Inferior parietal cortex (tissue), 1 donor: ENCODE measurements around the gene C2orf42.
"Not testable (repeated sequence)": the region's sequence is repeated elsewhere in the genome, so short reads cannot be mapped to it uniquely, and the experiment has no call there.

Experiments used
- DNase-seq: peaks from one replicate; pipeline ENCODE4 v3.0.0-alpha.2; 2016; ENCODE audit errors: extremely low spot score

C2orf42 gene

DNA sequence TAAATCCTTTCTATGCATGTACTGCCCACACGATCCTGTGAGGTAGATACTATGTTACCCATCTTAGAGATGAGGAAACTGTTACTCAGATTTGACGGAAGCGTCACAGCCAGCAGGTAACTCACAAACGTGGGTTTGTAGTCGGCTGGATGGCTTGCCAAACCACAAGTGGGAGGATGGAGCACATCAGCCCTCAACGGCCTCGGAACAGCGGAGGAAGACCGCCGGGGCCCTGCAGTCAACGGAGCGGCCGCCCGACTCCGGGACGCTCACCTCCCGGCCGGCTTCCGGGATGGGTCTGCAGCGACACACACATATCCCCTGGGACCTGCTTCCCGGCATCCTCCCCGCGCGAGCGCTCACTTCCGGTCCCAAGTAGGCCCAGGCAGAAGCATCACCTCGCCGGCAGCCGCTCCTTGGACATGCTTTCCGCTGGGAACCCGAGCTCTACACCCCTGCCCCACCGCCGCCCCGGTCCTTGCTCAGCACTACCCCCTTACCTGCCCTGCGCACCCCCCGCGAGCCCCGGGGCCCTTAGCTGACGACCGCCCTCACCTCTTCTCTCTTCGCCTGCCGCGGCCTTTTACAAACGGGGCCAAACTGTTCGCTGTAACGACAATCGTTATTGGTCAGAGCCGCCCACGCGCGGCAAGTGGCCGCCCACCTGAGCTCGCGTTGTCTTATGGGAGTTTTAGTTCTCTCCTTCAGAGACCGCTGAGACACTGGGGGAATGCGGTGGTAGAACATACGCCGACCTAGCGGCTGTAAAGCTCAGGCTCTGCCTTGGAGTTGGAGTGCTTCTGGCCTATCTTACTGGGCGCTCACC, at the start of gene C2orf42:
TSS of gene C2orf42 (minus strand) at position 602 of the 826 bp plus-strand sequence. CDS start 9,034 bp downstream, outside the sequence.
- peak; percentile 98 for DNase-seq

DNA sequence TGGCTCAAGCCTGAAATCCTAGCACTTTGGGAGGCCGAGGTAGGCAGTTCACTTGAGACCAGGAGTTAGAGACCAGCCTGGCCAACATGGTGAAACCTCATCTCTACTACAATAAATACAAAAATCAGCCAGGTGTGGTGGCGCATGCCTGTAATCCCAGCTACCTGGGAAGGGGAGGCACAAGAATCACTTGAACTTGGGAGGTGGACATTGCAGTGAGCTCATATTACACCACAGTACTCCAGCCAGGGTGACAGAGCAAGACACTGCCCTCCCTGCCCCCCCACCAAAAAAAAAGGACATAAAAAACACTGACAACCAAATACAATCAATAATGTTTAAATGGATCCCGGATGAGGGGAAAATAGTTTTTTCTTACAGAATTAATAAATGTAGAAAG, 49.8 kb upstream of the C2orf42 start:
- DNase-seq, result no peak

DNA sequence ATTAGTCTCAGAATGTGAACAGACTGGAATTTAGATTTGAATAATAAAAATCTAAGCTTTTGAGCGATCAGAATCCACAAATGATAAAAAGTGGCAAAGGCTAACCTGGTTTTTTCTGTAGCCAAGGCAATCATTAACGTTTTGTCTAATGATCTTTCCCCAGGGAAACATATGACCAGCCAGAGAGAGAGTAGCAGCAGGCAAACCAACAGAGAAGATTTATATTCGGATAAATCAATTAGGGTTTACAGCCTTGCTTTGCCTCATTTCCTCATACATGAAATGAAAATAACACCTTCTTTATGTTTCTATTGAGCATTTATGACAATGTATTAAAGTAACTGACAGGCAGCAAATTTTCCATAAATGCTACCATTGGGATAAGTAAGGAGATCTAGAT, 43.1 kb upstream of the C2orf42 start:
- no peak for DNase-seq

DNA sequence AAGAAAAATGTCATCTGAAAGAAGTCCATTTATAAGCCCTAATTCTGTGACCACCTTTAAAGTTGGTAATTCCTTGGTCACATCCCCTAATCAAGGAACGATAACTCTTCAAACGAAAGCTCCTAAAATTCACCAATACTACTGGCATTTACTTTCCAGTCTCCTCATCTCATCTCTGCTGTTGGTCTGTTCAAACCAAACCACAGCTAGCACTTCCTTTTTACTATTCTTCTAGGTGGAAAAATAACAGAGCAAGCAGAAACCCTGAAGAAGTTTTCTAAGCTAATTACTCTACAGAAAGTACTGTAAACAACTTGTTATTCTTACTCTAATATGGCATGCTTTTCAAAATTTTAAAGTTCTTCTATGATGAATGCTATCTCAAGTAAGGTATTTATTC, 36.0 kb upstream of the C2orf42 start:
- no peak for DNase-seq

DNA sequence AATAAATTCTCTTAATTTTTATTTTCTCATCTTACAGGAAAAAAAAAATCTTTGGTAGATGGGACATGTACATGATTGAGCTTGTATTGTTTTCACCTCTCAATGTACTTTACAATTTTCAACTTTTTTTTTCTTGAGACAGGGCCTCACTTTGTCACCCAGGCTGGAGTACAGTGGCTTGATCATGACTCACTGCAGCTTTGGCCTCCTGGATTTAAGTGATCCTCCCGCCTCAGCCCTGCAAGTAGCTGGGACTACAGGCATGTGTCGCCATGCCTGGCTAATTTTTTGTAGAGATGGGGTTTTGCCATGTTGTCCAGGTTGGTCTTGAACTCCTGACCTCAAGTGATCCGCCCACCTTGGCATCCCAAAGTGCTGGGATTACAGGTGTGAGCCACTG, 32.5 kb upstream of the C2orf42 start:
- not testable (repeated sequence) for DNase-seq

DNA sequence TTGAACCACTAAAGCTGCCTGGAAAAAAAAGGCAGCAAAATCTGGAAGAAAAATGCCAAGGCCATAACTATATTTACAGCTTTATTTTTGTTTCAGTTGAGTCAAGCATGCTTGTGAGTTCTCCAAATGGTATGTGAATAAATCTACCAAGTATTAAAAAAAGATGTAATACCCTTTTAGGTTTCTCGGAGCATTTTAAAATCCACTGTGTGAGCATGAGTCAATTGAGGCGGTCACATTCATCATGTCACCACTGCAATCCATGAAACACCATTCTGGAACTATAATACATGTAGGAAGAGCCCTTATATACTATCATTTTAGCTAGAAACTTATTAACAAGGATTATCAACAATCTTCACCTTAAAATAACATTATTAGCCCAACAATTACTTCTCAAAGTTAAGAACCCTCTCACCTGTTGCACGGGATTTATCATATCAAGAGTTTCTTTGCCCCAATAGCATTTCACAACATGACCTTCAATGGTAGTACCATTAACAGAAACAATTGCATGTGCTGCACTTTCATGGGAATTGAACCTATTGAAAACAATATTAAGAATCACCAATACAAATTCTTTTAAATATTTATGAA, 24.2 kb upstream of the C2orf42 start:
- no peak for DNase-seq

DNA sequence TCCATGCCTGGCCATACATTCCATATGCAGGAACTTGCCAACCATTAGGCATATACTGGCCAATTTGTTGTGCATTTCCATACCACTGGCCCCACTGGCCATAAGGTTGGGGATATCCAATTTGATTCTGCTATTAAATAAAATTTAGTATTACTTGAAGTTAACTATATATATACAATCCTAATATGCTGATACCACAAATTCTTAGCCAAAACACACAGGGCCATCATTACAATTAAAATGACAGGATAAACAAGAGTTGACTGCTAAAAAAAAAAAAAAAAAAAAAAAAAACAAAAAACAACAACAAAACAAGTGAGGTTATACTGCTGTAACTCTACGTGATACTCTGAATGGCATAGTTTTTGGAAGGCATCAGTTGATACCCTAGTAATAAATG, 23.5 kb upstream of the C2orf42 start:
- DNase-seq, result no peak

DNA sequence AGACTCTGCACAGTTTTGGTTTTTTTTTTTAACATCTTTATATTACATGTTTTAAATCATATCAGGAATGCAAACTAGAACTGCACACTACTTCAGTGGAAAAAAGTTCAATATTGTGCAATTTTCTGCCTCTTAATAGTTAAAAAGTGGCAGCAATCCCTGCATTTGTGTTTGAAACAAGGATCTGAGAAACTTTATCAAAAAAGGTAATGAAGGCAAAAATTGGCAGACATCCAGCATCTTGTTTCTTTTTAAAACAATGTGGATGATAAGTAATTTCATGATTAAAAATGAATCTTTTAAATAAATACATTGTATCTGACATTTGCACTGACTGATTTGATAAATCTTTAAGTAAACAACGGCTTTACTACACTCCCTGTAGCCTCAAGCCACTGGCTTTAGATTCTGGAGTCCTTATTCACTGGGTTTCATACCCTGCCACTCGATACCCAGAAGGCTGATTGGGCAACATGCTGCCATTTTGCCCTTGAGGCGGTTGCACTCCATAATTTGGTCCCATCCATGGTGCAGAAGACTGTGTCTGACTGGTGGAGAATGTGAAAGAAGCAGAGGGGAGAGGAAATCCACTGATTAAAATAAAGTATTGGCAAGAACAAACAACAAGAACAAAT, 21.6 kb upstream of the C2orf42 start:
- no peak for DNase-seq

DNA sequence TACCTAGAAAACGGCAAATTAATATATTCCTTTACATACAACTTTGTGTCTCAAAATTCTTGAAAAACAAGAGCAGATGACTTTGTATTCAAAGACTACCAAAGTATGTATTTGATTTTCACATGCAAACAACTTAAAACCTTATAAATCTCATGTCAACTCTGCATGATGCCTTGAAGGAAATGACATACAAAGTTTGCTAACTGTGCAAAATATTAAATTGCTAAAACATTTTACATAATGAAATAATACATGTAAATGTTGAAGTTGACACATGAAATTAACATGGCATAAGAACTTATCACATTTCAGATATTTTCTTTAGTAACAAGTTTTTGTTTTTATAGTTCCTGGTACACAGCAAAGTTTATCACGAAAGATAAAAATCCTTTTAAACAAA, 20.8 kb upstream of the C2orf42 start:
- no peak for DNase-seq

DNA sequence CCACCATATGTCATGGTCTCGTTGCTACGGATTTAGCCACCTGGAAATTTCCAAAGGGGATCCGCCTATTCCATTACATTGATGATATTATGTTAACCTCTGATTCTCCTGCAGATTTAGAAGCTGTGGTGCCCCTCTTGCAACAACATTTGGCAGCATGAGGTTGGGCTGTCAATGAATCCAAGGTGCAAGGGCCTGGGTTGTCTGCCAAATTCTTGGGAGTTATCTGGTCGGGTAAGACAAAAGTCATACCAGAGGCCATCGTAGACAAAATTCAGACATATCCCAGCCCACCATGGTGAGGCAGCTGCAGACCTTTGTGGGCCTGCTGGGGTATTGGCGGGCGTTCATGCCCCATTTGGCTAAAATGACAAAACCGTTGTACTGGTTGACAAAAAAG, 13.6 kb upstream of the C2orf42 start:
- DNase-seq, result no peak

DNA sequence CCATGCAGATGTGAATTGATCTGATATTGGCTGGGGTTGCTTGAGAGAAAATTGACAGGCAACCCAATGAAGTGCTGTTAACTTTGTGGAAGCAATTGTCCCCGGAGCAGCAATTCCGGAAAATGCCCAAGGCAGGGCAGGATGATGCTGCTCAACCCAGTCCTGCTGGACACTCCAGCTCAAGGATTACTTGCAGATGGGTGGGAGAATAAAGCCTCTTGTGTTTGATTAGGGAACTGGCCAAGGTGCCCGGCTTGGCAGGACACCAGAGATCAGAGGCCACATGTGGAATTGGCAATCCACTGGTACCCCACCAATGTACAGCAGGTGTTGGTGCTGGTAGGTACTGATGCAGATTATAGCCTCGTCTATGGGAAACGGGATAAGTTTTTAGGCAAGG, 12.3 kb upstream of the C2orf42 start:
- DNase-seq, result no peak

DNA sequence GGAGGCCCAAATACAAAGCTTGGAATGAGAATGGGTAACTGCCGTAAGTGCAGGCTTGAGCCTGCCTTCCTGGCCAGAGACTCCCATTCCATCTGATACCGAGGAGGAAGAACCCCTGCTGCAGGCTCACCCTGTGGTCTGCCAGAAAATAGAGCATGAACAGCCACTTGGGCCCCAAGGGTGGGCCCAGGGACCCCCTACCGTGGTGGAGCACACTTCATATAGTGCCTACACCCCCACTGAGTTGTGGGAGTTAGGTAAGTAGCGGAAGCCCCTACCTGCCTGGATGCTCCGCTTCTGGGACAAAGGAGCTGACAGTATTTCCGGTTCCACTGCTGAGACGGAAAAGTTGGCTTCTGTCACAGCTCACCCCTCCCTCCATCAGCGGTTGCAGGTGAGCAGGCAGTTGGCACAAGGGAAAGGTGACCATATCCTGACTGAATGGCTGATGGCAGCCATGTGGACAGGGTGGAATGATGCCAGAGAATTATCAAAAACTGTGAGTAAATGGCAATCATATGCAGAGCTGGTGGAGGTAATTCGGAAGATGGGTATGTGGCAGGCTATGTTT, 11.5 kb upstream of the C2orf42 start:
- no peak for DNase-seq

DNA sequence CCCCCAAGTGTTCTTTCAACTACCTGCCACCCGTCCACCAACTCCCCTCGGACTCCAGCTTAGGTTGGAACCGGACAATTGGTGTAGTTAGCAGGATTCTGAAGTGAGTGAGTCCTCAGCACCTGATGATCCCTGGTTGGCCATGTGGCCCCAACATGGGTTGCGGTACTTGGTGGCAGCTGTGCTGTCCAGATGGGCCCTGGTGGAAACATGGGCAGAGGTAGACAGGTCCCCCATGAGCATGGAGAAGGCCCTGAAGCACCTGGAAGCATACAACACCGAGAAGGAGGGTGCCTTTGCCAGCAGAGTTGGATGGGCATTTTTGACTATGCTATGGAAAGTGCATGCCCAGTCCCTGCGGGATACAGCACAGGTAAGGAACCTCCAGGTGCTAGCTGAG, 11.0 kb upstream of the C2orf42 start:
- no peak for DNase-seq

DNA sequence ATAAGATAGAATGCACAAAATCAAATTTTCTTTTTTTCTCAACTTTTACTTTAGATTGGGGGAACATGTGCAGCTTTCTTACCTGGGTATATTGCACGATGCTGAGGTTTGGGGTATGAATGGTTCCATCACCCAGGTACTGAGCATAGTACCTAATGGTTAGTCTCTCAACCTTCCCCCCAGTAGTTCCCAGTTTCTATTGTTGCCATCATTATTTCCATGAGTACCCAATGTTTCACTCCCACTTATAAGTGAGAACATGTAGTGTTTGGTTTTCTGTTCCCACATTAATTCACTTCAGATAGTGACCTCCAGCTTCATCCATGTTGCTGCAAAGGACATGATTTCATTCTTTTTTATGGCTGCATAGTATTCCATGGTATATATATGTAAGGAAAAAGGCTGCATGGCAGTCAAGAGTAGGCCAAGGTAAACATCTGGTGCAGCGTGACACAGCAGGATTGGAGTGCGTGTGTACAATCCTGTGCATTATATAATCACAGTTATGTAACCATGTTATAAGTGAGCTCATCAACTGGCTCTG, 10.5 kb upstream of the C2orf42 start:
- DNase-seq, result no peak

DNA sequence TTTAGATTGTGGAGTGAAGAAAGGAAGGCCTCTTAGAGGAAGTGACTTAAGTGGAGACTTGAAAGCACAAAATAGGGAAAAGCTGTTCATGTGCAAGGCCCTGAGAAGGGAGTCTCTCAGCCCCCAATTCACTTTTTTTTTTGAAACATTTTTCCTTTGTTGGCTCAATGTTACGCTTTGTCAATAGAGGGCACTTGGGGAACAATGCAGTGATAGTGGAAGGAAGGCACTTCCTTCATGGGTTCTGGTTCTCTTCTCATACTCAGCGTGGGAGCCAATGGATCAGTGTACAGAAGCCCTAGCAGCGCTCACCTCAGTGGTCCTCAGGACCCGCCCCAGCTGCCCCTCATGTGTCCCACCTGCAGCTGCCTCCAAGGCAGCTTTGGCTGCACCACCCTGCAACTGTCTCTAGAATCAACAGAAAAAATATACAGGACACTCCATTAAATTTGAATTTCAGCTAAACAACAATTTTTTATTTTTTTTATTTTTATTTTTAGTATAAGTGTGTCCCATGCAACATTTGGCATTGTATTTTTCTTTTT, 8.6 kb upstream of the C2orf42 start:
- DNase-seq, result no peak

DNA sequence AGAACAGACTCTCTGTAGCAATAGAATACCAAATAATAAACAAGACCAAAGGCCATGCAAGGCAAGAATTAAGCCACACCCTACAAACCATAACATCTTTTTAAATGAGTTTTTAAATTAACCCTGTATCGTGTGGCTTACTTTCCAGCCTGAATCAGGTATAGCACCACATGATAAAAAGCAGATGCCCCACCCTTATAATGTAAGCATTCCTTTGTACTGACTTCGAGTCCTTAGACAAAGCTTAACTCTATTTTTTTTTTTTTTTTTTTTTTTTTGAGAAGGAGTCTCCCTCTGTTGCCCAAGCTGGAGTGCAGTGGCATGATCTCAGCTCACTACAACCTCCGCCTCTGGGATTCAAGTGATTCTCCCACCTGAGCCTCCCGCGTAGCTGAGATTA, 1.7 kb upstream of the C2orf42 start:
- DNase-seq, result no peak

DNA sequence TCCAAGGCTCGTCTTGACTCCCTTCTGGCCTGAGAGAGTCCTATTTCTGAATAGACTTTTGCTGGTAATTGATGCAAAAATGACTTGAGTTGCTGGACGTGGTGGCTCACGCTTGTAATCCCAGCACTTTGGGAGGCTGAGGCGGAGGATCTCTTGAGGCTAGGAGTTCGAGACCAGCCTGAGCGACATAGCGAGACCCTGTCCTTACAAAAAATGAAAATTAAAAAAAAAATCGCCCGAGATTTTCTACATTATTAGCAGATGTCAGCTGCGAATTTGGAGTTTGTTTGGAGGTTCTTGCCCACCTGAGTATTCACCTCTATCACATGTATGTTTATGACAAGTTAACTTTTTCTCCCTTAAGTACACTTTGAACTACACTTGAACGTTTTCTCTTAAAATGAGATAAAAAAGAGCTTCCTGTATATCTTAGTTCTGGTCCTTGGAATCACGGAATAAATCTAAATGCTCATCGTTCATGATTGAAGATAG, 471 bp upstream of the C2orf42 start:
- DNase-seq, result no peak

DNA sequence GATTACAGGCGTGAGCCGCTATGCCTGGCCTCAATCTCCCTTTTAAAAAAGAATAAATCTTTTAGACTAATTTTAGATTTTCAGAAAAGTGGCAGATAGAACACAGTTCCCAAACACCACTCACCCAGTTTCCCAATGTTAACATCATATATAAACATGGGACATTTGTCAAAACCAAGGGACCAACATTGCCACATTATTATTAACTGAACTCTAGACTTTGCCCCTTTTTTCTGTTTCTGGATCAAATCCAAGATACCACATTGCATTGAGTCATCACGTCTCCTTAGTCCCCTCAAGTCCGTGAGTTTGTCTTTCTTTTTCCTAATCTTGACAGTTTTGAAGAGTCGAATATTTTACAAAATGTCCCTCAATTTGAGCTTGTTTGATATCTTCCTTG, 2.4 kb downstream of the C2orf42 start:
- no peak for DNase-seq

DNA sequence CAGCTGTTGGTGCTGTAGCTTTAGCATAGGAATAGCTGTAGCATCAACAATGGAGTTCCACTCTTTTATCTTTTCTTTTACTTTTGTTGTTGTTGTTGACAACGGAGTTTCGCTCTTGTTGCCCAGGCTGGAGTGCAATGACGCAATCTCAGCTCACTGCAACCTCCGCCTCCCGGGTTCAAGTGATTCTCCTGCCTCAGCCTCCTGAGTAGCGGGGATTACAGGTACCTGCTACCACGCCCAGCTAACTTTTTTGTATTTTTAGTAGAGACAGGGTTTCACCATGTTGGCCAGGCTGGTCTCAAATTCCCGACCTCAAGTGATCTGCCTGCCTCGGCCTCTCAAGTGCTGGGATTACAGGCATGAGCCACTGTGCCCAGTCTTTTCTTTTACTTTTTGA, 3.6 kb downstream of the C2orf42 start:
- not testable (repeated sequence) for DNase-seq

DNA sequence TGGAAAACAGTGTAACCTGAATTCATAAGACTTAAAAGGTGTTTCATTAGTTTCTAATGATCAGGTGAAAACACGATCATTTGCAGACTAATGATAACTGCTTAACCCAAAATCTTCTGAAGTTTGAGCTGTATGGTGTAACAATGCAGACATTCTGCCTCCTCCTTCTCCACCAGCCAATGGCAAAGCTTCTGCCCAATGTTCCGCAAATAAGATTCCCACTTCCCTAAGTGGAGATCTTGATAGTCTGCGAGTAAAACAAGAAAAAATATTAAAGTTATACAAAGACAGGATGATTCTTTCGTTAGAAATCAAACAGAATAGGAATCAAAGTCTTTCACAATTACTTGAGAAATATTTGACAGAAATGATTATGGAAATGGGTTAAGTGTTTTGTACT, 8.1 kb downstream of the C2orf42 start:
- DNase-seq, result no peak

DNA sequence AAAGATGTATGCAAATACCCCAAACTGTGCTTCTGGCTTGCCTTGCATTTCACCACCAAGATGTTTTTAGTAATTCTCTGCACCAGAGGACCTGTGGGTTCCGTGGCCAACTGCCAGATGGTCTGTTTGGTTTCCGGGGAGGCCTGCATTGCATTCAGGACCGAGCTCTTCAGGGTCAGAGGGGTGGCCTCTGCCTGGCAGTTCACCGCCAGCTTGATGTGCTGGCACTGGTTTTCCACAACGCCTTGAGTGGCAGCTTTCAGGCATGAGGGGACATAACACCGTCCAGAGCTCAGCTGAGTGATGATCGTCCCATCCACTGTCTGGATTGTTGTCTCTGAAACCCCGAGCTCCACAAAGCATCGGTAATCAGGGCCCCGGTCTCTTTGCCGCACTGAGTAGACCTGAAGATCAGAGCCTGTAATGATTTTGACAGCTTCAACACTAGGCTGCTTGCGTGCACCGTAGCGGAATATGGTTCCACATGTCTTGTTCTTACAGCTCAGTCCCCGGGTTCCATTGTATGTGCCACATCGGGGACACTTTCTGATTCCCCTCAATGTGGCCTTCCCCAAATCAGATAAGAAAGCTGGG, 9.4 kb downstream of the C2orf42 start:
- DNase-seq, result no peak

DNA sequence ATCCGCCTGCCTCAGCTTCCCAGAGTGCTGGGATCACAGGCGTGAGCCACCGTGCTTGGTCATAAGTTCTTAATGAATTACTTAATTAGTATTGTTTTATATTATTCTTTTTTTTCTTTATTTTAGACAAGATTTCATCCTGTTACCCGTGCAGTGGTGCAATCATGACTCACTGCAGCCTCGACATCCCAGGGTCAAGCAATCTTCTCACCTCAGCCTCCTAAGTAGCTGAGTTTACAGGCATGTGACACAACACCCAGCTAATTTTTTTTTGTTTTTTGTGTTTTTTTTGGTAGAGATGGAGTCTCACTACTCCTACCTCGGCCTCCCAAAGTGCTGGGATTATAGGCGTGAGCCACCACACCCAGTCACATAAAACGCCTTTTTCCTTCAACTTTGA, 17.3 kb downstream of the C2orf42 start:
- DNase-seq, result no peak
